HEK293 (cell line): Measurements from ENCODE around the gene EXOG.

Experiments
- CTCF ChIA-PET: fragments of 350-600 bp; formaldehyde crosslinking; extraction: SDS; loops from one replicate; lab custom pipeline; 2021; ENCODE audit warnings: antibody characterized with exemption; lab: Yijun Ruan, JAX
- POLR2A ChIA-PET: fragments of 300-600 bp; formaldehyde crosslinking; extraction: SDS; loops from one replicate; lab custom pipeline; 2020; ENCODE audit warnings: antibody characterized with exemption, inconsistent platforms; lab: Yijun Ruan, JAX
- H3K27ac ChIP-seq: fragments of 200-500 bp; sonication (Bioruptor generic); 2 replicates; pipeline ENCODE4 v1.5.1; 2014; ENCODE audit warnings: low read depth, low read length, control low read depth, inconsistent platforms; ENCODE audit errors: extremely low read depth
- H3K36me3 ChIP-seq, 2 experiments: fragments of 200-500 bp in 1 of 2; sonication (Bioruptor generic) in 1 of 2; 1 replicate in 1 of 2; 2 replicates in 1 of 2; pipeline ENCODE4 v1.5.1; 2014 to 2017; ENCODE audit warnings: inconsistent platforms in 2 of 2, low read length in 2 of 2; ENCODE audit not compliant: control insufficient read depth in 2 of 2, insufficient read depth in 1 of 2
- H3K4me1 ChIP-seq: fragments of 200-500 bp; sonication (Bioruptor generic); 2 replicates; pipeline ENCODE4 v1.5.1; 2014; ENCODE audit warnings: mild to moderate bottlenecking, low read length, inconsistent platforms; ENCODE audit not compliant: control insufficient read depth, insufficient read depth
- H3K4me3 ChIP-seq: 2 replicates; pipeline ENCODE4 v1.5.1; 2011; ENCODE audit warnings: low read depth, mild to moderate bottlenecking, control low read depth, low read length, moderate library complexity
- H3K9me3 ChIP-seq: fragments of 200-500 bp; sonication (Bioruptor generic); 2 replicates; pipeline ENCODE4 v1.5.1; 2014; ENCODE audit warnings: low read depth, low read length, inconsistent platforms; ENCODE audit not compliant: control insufficient read depth, insufficient read depth
- IKZF3 ChIP-seq: fragments of 450-650 bp; IDR thresholded peaks from 2 replicates; pipeline ENCODE4 v1.5.0; 2018; ENCODE audit warnings: missing biosample characterization, mild to moderate bottlenecking, missing genetic modification characterization, moderate library complexity
- MEIS1 ChIP-seq: sonication (generic); formaldehyde crosslinking; IDR thresholded peaks from 2 replicates; pipeline ENCODE4 v1.8.1; 2022; ENCODE audit warnings: missing genetic modification reagents, mild to moderate bottlenecking, borderline replicate concordance
- MYNN ChIP-seq: fragments of 450-650 bp; formaldehyde crosslinking; IDR thresholded peaks from 2 replicates; pipeline ENCODE4 v1.5.1; 2016; ENCODE audit warnings: missing biosample characterization, missing genetic modification characterization, borderline replicate concordance
- OVOL3 ChIP-seq: fragments of 450-650 bp; formaldehyde crosslinking; IDR thresholded peaks from 2 replicates; pipeline ENCODE4 v1.5.1; 2016; ENCODE audit warnings: missing biosample characterization, missing genetic modification characterization
- PRDM1 ChIP-seq: fragments of 450-650 bp; formaldehyde crosslinking; IDR thresholded peaks from 2 replicates; pipeline ENCODE4; 2016; ENCODE audit warnings: missing biosample characterization, missing genetic modification characterization
- SP2 ChIP-seq: fragments of 450-650 bp; formaldehyde crosslinking; IDR thresholded peaks from 2 replicates; pipeline ENCODE4 v1.5.1; 2016; ENCODE audit warnings: missing biosample characterization, missing genetic modification characterization
- ZFP37 ChIP-seq: fragments of 450-650 bp; formaldehyde crosslinking; IDR thresholded peaks from 2 replicates; pipeline ENCODE4 v1.5.1; 2016; ENCODE audit warnings: missing biosample characterization, missing genetic modification characterization
- ZFP41 ChIP-seq: fragments of 450-650 bp; formaldehyde crosslinking; IDR thresholded peaks from 2 replicates; pipeline ENCODE4 v1.5.1; 2016; ENCODE audit warnings: missing biosample characterization, missing genetic modification characterization, borderline replicate concordance
- ZIC2 ChIP-seq: fragments of 450-650 bp; formaldehyde crosslinking; IDR thresholded peaks from 2 replicates; pipeline ENCODE4 v1.5.1; 2016; ENCODE audit warnings: missing biosample characterization, missing genetic modification characterization
- ZNF148 ChIP-seq: fragments of 450-650 bp; formaldehyde crosslinking; IDR thresholded peaks from 2 replicates; pipeline ENCODE4 v1.5.0; 2017; ENCODE audit warnings: missing biosample characterization, missing genetic modification characterization, borderline replicate concordance
- ZNF2 ChIP-seq: fragments of 450-650 bp; formaldehyde crosslinking; IDR thresholded peaks from 2 replicates; pipeline ENCODE4 v1.5.1; 2016; ENCODE audit warnings: missing biosample characterization, missing genetic modification characterization
- ZNF248 ChIP-seq: fragments of 450-650 bp; formaldehyde crosslinking; IDR thresholded peaks from 2 replicates; pipeline ENCODE4 v1.5.1; 2017; ENCODE audit warnings: missing biosample characterization, missing genetic modification characterization
- ZNF341 ChIP-seq: fragments of 450-650 bp; formaldehyde crosslinking; IDR thresholded peaks from 2 replicates; pipeline ENCODE4; 2016; ENCODE audit warnings: low read depth, missing biosample characterization, missing genetic modification characterization
- ZNF501 ChIP-seq: fragments of 450-650 bp; formaldehyde crosslinking; IDR thresholded peaks from 2 replicates; pipeline ENCODE4 v1.5.1; 2016; ENCODE audit warnings: missing biosample characterization, missing genetic modification characterization
- ZNF521 ChIP-seq: fragments of 450-650 bp; formaldehyde crosslinking; IDR thresholded peaks from 2 replicates; pipeline ENCODE4 v1.5.1; 2017; ENCODE audit warnings: missing biosample characterization, mild to moderate bottlenecking, missing genetic modification characterization
- ZNF585B ChIP-seq: fragments of 450-650 bp; formaldehyde crosslinking; IDR thresholded peaks from 2 replicates; pipeline ENCODE4 v1.5.1; 2016; ENCODE audit warnings: missing biosample characterization, missing genetic modification characterization
- ZNF600 ChIP-seq: fragments of 450-650 bp; formaldehyde crosslinking; IDR thresholded peaks from 2 replicates; pipeline ENCODE4 v1.5.1; 2016; ENCODE audit warnings: missing biosample characterization, missing genetic modification characterization
- ZNF610 ChIP-seq: fragments of 450-650 bp; formaldehyde crosslinking; IDR thresholded peaks from 2 replicates; pipeline ENCODE4 v1.5.1; 2016; ENCODE audit warnings: missing biosample characterization, missing genetic modification characterization, borderline replicate concordance
- ZNF677 ChIP-seq: fragments of 450-650 bp; IDR thresholded peaks from 2 replicates; pipeline ENCODE4 v1.5.0; 2018; ENCODE audit warnings: missing biosample characterization, mild to moderate bottlenecking, missing genetic modification characterization, moderate library complexity
- TF ChIP-seq, protein P1 (sequence below): fragments of 450-650 bp; formaldehyde crosslinking; IDR thresholded peaks from 2 replicates; pipeline ENCODE4 v1.5.1; 2016; ENCODE audit warnings: missing biosample characterization, missing genetic modification characterization
- TF ChIP-seq, protein P2 (sequence below): fragments of 450-650 bp; formaldehyde crosslinking; IDR thresholded peaks from 2 replicates; pipeline ENCODE4 v1.5.1; 2016; ENCODE audit warnings: missing biosample characterization, missing genetic modification characterization

Gene EXOG

GRCh38 chr3:38553071-38553470, 56.9 kb downstream of the EXOG start:
- Histone ChIP-seq H3K9me3 (no peaks in the 10 kb centered on the region), H3K4me3 (no peak overlapping the region), H3K4me1 (no peaks in the 10 kb centered on the region), H3K27ac (no peak overlapping the region)
- CTCF ChIA-PET, result interaction anchor here (1.0 kb wide), 1 partner anchor 32 kb away, joined by 4 read pairs; no protein-coding TSS in a partner anchor
- TF ChIP-seq ZNF501 (tag by site-specific recombination) (no peak), ZNF2 (no peak), ZFP37 (tag by site-specific recombination) (no peak), ZNF677 (tag by site-specific recombination) (no peak), ZNF248 (tag by site-specific recombination) (no peak), ZFP41 (tag by site-specific recombination) (no peak), MYNN (tag by site-specific recombination) (no peak), ZNF600 (tag by site-specific recombination) (no peak), ZNF341 (tag by site-specific recombination) (no peak), ZNF148 (tag by site-specific recombination) (no peak), IKZF3 (tag by site-specific recombination) (no peak), OVOL3 (no peak), MEIS1 (CRISPR knock-in tag) (no peak), SP2 (tag by site-specific recombination) (no peak), ZNF521 (no peak), ZNF585B (no peak), ZNF610 (tag by site-specific recombination) (no peak)
- TF ChIP-seq, all 188 proteins: peak for 0
- POLR2A ChIA-PET, result no interaction called here
- no peaks in the 10 kb centered on the region for H3K36me3 ChIP-seq

GRCh38 chr3:38554127-38554827, 58.1 kb downstream of the EXOG start:
- Histone ChIP-seq H3K36me3 (no peaks in the 10 kb centered on the region), H3K27ac (no peak overlapping the region), H3K4me3 (no peak overlapping the region), H3K9me3 (no peaks in the 10 kb centered on the region), H3K4me1 (no peaks in the 10 kb centered on the region)
- CTCF ChIA-PET, result no interaction called here
- TF ChIP-seq, protein P1, sequence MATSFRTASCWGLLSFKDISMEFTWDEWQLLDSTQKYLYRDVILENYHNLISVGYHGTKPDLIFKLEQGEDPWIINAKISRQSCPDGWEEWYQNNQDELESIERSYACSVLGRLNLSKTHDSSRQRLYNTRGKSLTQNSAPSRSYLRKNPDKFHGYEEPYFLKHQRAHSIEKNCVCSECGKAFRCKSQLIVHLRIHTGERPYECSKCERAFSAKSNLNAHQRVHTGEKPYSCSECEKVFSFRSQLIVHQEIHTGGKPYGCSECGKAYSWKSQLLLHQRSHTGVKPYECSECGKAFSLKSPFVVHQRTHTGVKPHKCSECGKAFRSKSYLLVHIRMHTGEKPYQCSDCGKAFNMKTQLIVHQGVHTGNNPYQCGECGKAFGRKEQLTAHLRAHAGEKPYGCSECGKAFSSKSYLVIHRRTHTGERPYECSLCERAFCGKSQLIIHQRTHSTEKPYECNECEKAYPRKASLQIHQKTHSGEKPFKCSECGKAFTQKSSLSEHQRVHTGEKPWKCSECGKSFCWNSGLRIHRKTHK (tag by site-specific recombination), result peak; percentile 82
- TF ChIP-seq PRDM1 (no peak), ZIC2 (tag by site-specific recombination) (no peak)
- TF ChIP-seq, protein P2, sequence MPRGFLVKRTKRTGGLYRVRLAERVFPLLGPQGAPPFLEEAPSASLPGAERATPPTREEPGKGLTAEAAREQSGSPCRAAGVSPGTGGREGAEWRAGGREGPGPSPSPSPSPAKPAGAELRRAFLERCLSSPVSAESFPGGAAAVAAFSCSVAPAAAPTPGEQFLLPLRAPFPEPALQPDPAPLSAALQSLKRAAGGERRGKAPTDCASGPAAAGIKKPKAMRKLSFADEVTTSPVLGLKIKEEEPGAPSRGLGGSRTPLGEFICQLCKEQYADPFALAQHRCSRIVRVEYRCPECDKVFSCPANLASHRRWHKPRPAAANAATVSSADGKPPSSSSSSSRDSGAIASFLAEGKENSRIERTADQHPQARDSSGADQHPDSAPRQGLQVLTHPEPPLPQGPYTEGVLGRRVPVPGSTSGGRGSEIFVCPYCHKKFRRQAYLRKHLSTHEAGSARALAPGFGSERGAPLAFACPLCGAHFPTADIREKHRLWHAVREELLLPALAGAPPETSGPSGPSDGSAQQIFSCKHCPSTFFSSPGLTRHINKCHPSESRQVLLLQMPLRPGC (tag by site-specific recombination), result no peak
- POLR2A ChIA-PET, result no interaction called here
